GM12878 (cell line): ENCODE results near the gene TDRKH. TPM values are rescaled to one million over a fixed set of nuclear protein-coding genes. Genes with fewer than 3 reads are reported as not detected.
"Not testable (repeated sequence)": the region's sequence is repeated elsewhere in the genome, so short reads cannot be mapped to it uniquely, and the experiment has no call there.

Experiments used
- ATAC-seq: fragments of 200-7000 bp; cut with Tn5 transposase; 3 replicates; pipeline ENCODE4 v1.9.1; 2020; ENCODE audit warnings: mild to moderate bottlenecking, moderate library complexity
- BruUV-seq: library from RNA; stranded (reverse); fragments of 400-500 nt; replicated peaks from 2 replicates; lab custom pipeline; 2021; lab: Mats Ljungman, UMichigan
- CTCF ChIA-PET: fragments of 300-600 bp; sonication (Branson Sonifier 250); formaldehyde crosslinking; extraction: SDS; loops from one replicate; lab custom pipeline; 2021; ENCODE audit warnings: inconsistent platforms; lab: Yijun Ruan, JAX
- POLR2A ChIA-PET: fragments of 350-600 bp; formaldehyde crosslinking; extraction: SDS; loops from one replicate; lab custom pipeline; 2021; ENCODE audit warnings: inconsistent platforms; lab: Charles Lee
- RAD21 ChIA-PET: fragments of 300-600 bp; sonication (Branson Sonifier 250); formaldehyde crosslinking; loops from one replicate; lab custom pipeline; 2023; ENCODE audit warnings: antibody characterized with exemption; ENCODE audit not compliant: unreplicated experiment; lab: Charles Lee
- SMC1A ChIA-PET: fragments of 300-600 bp; sonication (Branson Sonifier 250); formaldehyde crosslinking; loops from one replicate; lab custom pipeline; 2023; ENCODE audit not compliant: unreplicated experiment, uncharacterized antibody; lab: Charles Lee
- DNase-seq: peaks from one replicate; pipeline ENCODE4 v3.0.0-alpha.2; 2011; ENCODE audit warnings: low read depth, low spot score
- FAIRE-seq: peaks from 3 replicates; lab custom pipeline; 2011; peaks lifted over from hg19 to GRCh38; lab: Jason Lieb, UNC
- H2AFZ ChIP-seq: 2 replicates; pipeline ENCODE4 v1.6.0; 2011; ENCODE audit warnings: low read depth, low read length, control low read depth; ENCODE audit not compliant: control insufficient read depth
- H3K27ac ChIP-seq: 2 replicates; pipeline ENCODE4 v1.5.1; 2011; ENCODE audit warnings: control low read depth; ENCODE audit not compliant: control insufficient read depth, insufficient read depth
- H3K27me3 ChIP-seq, 2 experiments: replicated peaks in 1 of 2; 2 replicates each; pipeline versions ENCODE4 v1.6.0 to v1.6.1; 2011; ENCODE audit warnings: low read length in 1 of 2; ENCODE audit not compliant: control insufficient read depth in 2 of 2, insufficient read depth in 2 of 2
- H3K36me3 ChIP-seq, 2 experiments: 2 replicates each; pipeline ENCODE4 v1.5.1; 2011; ENCODE audit warnings: low read length in 1 of 2; ENCODE audit not compliant: control insufficient read depth in 2 of 2, insufficient read depth in 2 of 2
- H3K4me1 ChIP-seq: 2 replicates; pipeline ENCODE4 v1.6.1; 2011; ENCODE audit warnings: mild to moderate bottlenecking, low read length, moderate library complexity, mixed read lengths; ENCODE audit not compliant: control insufficient read depth, insufficient read depth
- H3K4me2 ChIP-seq: 2 replicates; pipeline ENCODE4 v1.6.0; 2011; ENCODE audit warnings: control low read depth; ENCODE audit not compliant: control insufficient read depth, insufficient read depth
- H3K4me3 ChIP-seq: fragments of 200-600 bp; sonication (generic); 2 replicates; pipeline ENCODE4 v1.5.1; 2016
- H3K79me2 ChIP-seq: 2 replicates; pipeline ENCODE4 v1.6.0; 2011; ENCODE audit warnings: low read length; ENCODE audit not compliant: control insufficient read depth, insufficient read depth
- H3K9ac ChIP-seq: 2 replicates; pipeline ENCODE4 v1.8.0; 2011; ENCODE audit warnings: low read length, control low read depth, mixed read lengths; ENCODE audit not compliant: control insufficient read depth, insufficient read depth
- H3K9me3 ChIP-seq: replicated peaks from 3 replicates; pipeline ENCODE4 v1.5.1; 2011; ENCODE audit warnings: mild to moderate bottlenecking, low read length; ENCODE audit not compliant: control insufficient read depth, insufficient read depth
- H4K20me1 ChIP-seq: 2 replicates; pipeline ENCODE4 v1.6.0; 2011; ENCODE audit not compliant: control insufficient read depth, insufficient read depth
- RFX5 ChIP-seq: IDR thresholded peaks from 2 replicates; pipeline ENCODE4 v1.6.1; 2011; ENCODE audit warnings: low read depth, low read length, improper control_type of control experiment
- WGBS: methylation state at CpG from one replicate; pipeline ENCODE4 v1.1.6; 2016; ENCODE audit warnings: low lambda C conversion rate; ENCODE audit not compliant: insufficient replicate concordance, insufficient coverage; ENCODE audit errors: missing lambda C conversion rate; 5-methylcytosine and 5-hydroxymethylcytosine counted together
- in situ Hi-C: fragments of 300-500 bp; cut with MboI; formaldehyde crosslinking; loops from 9 replicates; pipeline ENCODE4 v1.14.3; 2018; ENCODE audit warnings: mixed read lengths
- intact Hi-C: fragments of 100-400 bp; cut with micrococcal nuclease; formaldehyde crosslinking; loops from one replicate; pipeline ENCODE4 v1.14.2; 2022; ENCODE audit not compliant: unreplicated experiment
- polyA plus RNA-seq, 11 experiments: library from polyadenylated mRNA; depleted of rRNA in 4 of 11; unstranded in 6 of 11; stranded (reverse) in 5 of 11; fragments of >200 nt; fragmentation: Nextera tagmentation in 4 of 11; fragmentation: Illumina TruSeq in 1 of 11; extraction: Ambion mirVana in 4 of 11; extraction: Trizol in 1 of 11; gene quantifications; 1 replicate in 1 of 11; 2 replicates in 10 of 11; pipeline versions ENCODE4 v1.2.1 to v1.2.3, GENCODE V29; 2011 to 2016; ENCODE audit warnings: inconsistent platforms in 2 of 11, missing spikeins in 2 of 11, low read depth in 1 of 11
- total RNA-seq, 4 experiments: library from RNA; depleted of rRNA in 3 of 4; stranded (reverse); fragments of >200 nt in 3 of 4; fragmentation: Illumina TruSeq in 1 of 4; extraction: Trizol in 1 of 4; gene quantifications; 2 replicates each; pipeline versions ENCODE4 v1.2.1 to v1.2.3, GENCODE V29; 2013 to 2021
- TF ChIP-seq, protein P1 (sequence below): fragments of 450-650 bp; IDR thresholded peaks from 2 replicates; pipeline ENCODE4 v1.6.1; 2017; ENCODE audit warnings: mild to moderate bottlenecking, low read depth, inconsistent platforms; ENCODE audit not compliant: poor library complexity, severe bottlenecking

The TDRKH gene
- total and polyA plus RNA-seq, 10 of the 15 experiments (the other 5 are each of a cell fraction or from before 2014, with no cell fraction given), result 1.3 to 8.4 (median 2.9) TPM

DNA sequence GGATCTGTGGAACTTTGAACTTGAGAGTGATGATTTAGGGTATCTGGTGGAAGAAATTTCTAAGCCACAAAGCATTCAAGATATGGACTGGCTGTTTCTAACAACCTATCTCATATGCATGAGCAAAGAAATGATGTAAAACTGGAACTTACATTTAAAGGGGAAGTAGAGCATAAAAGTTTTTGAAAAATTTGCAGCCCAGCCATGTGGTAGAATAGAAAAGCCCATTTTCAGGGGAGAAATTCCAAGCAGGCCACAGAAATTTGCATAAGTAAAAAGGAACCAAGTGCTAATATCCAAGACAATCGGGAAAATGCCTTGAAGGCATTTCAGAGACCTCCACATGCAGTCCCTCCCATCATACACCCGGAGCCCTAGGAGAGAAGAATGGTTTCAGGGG is 53.3 kb downstream of the TDRKH start:
- Histone ChIP-seq H4K20me1 (no peaks in the 10 kb centered on the region), H3K4me2 (no peak overlapping the region), H3K79me2 (no peaks in the 10 kb centered on the region), H3K4me3 (no peak overlapping the region), H3K9ac (no peak overlapping the region), H3K4me1 (no peaks in the 10 kb centered on the region), H2AFZ (no peak overlapping the region), H3K9me3 (peaks cover 7% of the 10 kb centered on the region; the same call in 1 of the 3 replicates), H3K27me3 (no peaks in the 10 kb centered on the region), H3K36me3 (no peaks in the 10 kb centered on the region), H3K27ac (no peak overlapping the region)
- no peak for ATAC-seq
- WGBS, result 0% methylated on average over 2 of the region's 2 CpGs
- intact Hi-C loops, result no loop called here
- CTCF ChIA-PET, result interaction anchor here (2.5 kb wide), 1 partner anchor 144 kb away, joined by 7 read pairs; no protein-coding TSS in a partner anchor
- in situ Hi-C loops, result loop anchor here (5.0 kb wide), 1 partner anchor 50 kb away; no protein-coding TSS in a partner anchor
- POLR2A ChIA-PET, result no interaction called here
- SMC1A ChIA-PET, result interaction anchor here (1.1 kb wide), 1 partner anchor 143 kb away, joined by 3 read pairs; no protein-coding TSS in a partner anchor
- no peak for TF ChIP-seq RFX5
- TF ChIP-seq, protein P1, sequence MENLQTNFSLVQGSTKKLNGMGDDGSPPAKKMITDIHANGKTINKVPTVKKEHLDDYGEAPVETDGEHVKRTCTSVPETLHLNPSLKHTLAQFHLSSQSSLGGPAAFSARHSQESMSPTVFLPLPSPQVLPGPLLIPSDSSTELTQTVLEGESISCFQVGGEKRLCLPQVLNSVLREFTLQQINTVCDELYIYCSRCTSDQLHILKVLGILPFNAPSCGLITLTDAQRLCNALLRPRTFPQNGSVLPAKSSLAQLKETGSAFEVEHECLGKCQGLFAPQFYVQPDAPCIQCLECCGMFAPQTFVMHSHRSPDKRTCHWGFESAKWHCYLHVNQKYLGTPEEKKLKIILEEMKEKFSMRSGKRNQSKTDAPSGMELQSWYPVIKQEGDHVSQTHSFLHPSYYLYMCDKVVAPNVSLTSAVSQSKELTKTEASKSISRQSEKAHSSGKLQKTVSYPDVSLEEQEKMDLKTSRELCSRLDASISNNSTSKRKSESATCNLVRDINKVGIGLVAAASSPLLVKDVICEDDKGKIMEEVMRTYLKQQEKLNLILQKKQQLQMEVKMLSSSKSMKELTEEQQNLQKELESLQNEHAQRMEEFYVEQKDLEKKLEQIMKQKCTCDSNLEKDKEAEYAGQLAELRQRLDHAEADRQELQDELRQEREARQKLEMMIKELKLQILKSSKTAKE, result no peak
- no peak for FAIRE-seq
- no TSS peak for BruUV-seq
- no peak for DNase-seq
- RAD21 ChIA-PET, result no interaction called here

DNA sequence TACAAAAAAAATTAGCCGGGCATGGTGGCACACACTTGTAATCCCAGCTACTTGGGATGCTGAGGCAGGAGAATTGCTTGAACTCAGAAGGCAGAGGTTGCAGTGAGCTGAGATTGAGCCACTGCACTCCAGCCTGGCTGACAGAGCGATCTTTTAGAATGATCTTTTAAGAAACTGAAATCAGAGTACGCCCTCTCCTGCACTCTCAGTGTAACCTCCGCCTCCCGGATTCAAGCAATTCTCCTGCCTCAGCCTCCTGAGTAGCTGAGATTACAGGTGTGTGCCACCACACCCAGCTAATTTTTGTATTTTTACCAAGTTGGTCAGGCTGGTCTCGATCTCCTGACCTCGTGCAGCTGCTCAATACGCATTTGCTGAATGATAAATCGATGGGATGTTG is 56.3 kb downstream of the TDRKH start:
- POLR2A ChIA-PET, FAIRE-seq, BruUV-seq, H3K9me3 ChIP-seq, H3K27ac ChIP-seq, DNase-seq, H3K27me3 ChIP-seq, ATAC-seq, H4K20me1 ChIP-seq, H3K36me3 ChIP-seq, H3K4me2 ChIP-seq, H3K9ac ChIP-seq, H3K4me3 ChIP-seq, H3K4me1 ChIP-seq, H2AFZ ChIP-seq, H3K79me2 ChIP-seq: not testable (repeated sequence)
- WGBS, result 25% methylated on average over 9 of the region's 9 CpGs
- in situ Hi-C loops (loop anchor here (5.0 kb wide), 1 partner anchor 137 kb away; no protein-coding TSS in a partner anchor), intact Hi-C loops (loop anchor here (2.0 kb wide), 3 partner anchors 41 to 289 kb away; no protein-coding TSS in a partner anchor)
- RAD21 ChIA-PET, result interaction anchor here (1.2 to 2.2 kb wide), 8 partner anchors 29 to 290 kb away, joined by 3 to 12 read pairs (median 4); partner anchors contain the start of gene MRPL9
- CTCF ChIA-PET, result interaction anchor here (0.9 to 2.5 kb wide), 21 partner anchors 13 to 503 kb away, joined by 3 to 18 read pairs (median 5); partner anchors contain the start of genes MRPL9, RIIAD1 and TDRKH
- SMC1A ChIA-PET, result interaction anchor here (0.9 to 2.1 kb wide), 12 partner anchors 19 to 634 kb away, joined by 3 to 15 read pairs (median 4); no protein-coding TSS in a partner anchor
